Measurements from ENCODE around the gene SLC27A1. TPM values are rescaled to one million over a fixed set of nuclear protein-coding genes. Genes with fewer than 3 reads are reported as not detected.

Gene SLC27A1
- total and polyA plus RNA-seq, 2 experiments from 2014 or later, result 8.6 to 8.7 TPM

GRCh38 chr19:17441241-17442021 lies 28.9 kb upstream of the SLC27A1 start:
- no peak overlapping the region for H3K4me3 ChIP-seq

GRCh38 chr19:17445526-17446165 lies 24.7 kb upstream of the SLC27A1 start:
- no peaks in the 10 kb centered on the region for H4K20me1 ChIP-seq (ENCODE audit: insufficient read depth, poor library complexity, severe bottlenecking)
- H3K4me2 ChIP-seq, result no peak overlapping the region
- WGBS (ENCODE audit: low lambda C conversion rate, missing lambda C conversion rate), result 93% methylated on average over 1 of the region's 1 CpG
- TF ChIP-seq CTCF (IDR thresholded peaks at IDR 0.05; ENCODE audit: poor library complexity), result no peak
- no peak for TF ChIP-seq EZH2phosphoT487 (IDR thresholded peaks at IDR 0.05; ENCODE audit: low read depth, severe bottlenecking, unreplicated experiment)
- no peak for TF ChIP-seq EZH2 (IDR thresholded peaks at IDR 0.05; ENCODE audit: borderline replicate concordance)
- H3K4me3 ChIP-seq, result no peak overlapping the region
- H3K79me2 ChIP-seq, result no peaks in the 10 kb centered on the region
- H3K9me3 ChIP-seq (ENCODE audit: low read depth), result no peaks in the 10 kb centered on the region
- no peak overlapping the region for H3K27ac ChIP-seq
- no peaks in the 10 kb centered on the region for H3K4me1 ChIP-seq (ENCODE audit: insufficient read depth)
- no peaks in the 10 kb centered on the region for H3K36me3 ChIP-seq (replicated peaks; ENCODE audit: insufficient read depth, low read depth)
- no peaks in the 10 kb centered on the region for H3K9me2 ChIP-seq (replicated peaks; ENCODE audit: insufficient read depth)
- DNase-seq (ENCODE audit: low spot score), result no peak
- H2AFZ ChIP-seq, result no peak overlapping the region
- H3K27me3 ChIP-seq, result no peaks in the 10 kb centered on the region

More at GRCh38 chr19:17441241-17442021, 28.9 kb upstream of the SLC27A1 start:
- Histone ChIP-seq H2AFZ (no peak overlapping the region), H3K27me3 (no peaks in the 10 kb centered on the region), H3K79me2 (no peaks in the 10 kb centered on the region), H3K36me3 (replicated peaks; ENCODE audit: insufficient read depth, low read depth) (no peaks in the 10 kb centered on the region), H4K20me1 (ENCODE audit: insufficient read depth, poor library complexity, severe bottlenecking) (no peaks in the 10 kb centered on the region), H3K4me1 (ENCODE audit: insufficient read depth) (no peaks in the 10 kb centered on the region), H3K4me2 (no peak overlapping the region), H3K9me2 (replicated peaks; ENCODE audit: insufficient read depth) (no peaks in the 10 kb centered on the region), H3K9me3 (ENCODE audit: low read depth) (no peaks in the 10 kb centered on the region), H3K27ac (no peak overlapping the region)
- no peak for DNase-seq (ENCODE audit: low spot score)
- WGBS (ENCODE audit: low lambda C conversion rate, missing lambda C conversion rate), result 76% methylated on average over 8 of the region's 8 CpGs
- TF ChIP-seq EZH2phosphoT487 (IDR thresholded peaks at IDR 0.05; ENCODE audit: low read depth, severe bottlenecking, unreplicated experiment) (no peak), CTCF (IDR thresholded peaks at IDR 0.05; ENCODE audit: poor library complexity) (peak; percentile 49)

GRCh38 chr19:17447704-17448130 lies 22.6 kb upstream of the SLC27A1 start:
- no peaks in the 10 kb centered on the region for H3K9me2 ChIP-seq (replicated peaks; ENCODE audit: insufficient read depth)
- H3K27me3 ChIP-seq, result no peaks in the 10 kb centered on the region
- peak overlapping the region; percentile 37 for H3K4me3 ChIP-seq
- H4K20me1 ChIP-seq (ENCODE audit: insufficient read depth, poor library complexity, severe bottlenecking), result no peaks in the 10 kb centered on the region
- H3K27ac ChIP-seq, result no peak overlapping the region
- H3K4me1 ChIP-seq (ENCODE audit: insufficient read depth), result no peaks in the 10 kb centered on the region
- H3K4me2 ChIP-seq, result peak overlapping the region; percentile 99
- DNase-seq (ENCODE audit: low spot score), result no peak
- no peaks in the 10 kb centered on the region for H3K9me3 ChIP-seq (ENCODE audit: low read depth)
- no peak for TF ChIP-seq EZH2 (IDR thresholded peaks at IDR 0.05; ENCODE audit: borderline replicate concordance)
- 55% methylated on average over 3 of the region's 5 CpGs for WGBS (ENCODE audit: low lambda C conversion rate, missing lambda C conversion rate)
- H3K79me2 ChIP-seq, result no peaks in the 10 kb centered on the region
- no peak overlapping the region for H2AFZ ChIP-seq
- H3K36me3 ChIP-seq (replicated peaks; ENCODE audit: insufficient read depth, low read depth), result no peaks in the 10 kb centered on the region
